Endothelial cell of umbilical vein (primary cell): ENCODE results near the gene CEP164. TPM values are rescaled to one million over a fixed set of nuclear protein-coding genes. Genes with fewer than 3 reads are reported as not detected.

Experiments
- BruUV-seq: library from RNA; stranded (reverse); fragments of 400-500 nt; replicated peaks from 2 replicates; lab custom pipeline; 2021; lab: Mats Ljungman, UMichigan
- CTCF ChIA-PET: fragments of 300-600, 350-600 bp; sonication (Branson Sonifier 250); formaldehyde crosslinking; loops from one replicate; lab custom pipeline; 2021; ENCODE audit warnings: antibody characterized with exemption, inconsistent platforms; lab: Charles Lee
- POLR2A ChIA-PET: fragments of 300-600, 350-600 bp; sonication (Branson Sonifier 250); formaldehyde crosslinking; loops from one replicate; lab custom pipeline; 2021; ENCODE audit warnings: antibody characterized with exemption, inconsistent platforms; lab: Charles Lee
- DNase-seq: peaks from one replicate; pipeline ENCODE4 v3.0.0-alpha.2; 2011; ENCODE audit warnings: low read depth, low spot score
- FAIRE-seq: peaks from 2 replicates; lab custom pipeline; 2011; peaks lifted over from hg19 to GRCh38; lab: Jason Lieb, UNC
- H2AFZ ChIP-seq: 2 replicates; pipeline ENCODE4 v1.6.0; 2012; ENCODE audit warnings: low read depth, low read length, control low read depth, inconsistent platforms
- H3K27ac ChIP-seq: 2 replicates; pipeline ENCODE4 v1.5.1; 2011; ENCODE audit warnings: low read depth, mild to moderate bottlenecking, control low read depth, low read length, moderate library complexity; ENCODE audit not compliant: insufficient read depth
- H3K27me3 ChIP-seq, 2 experiments: 2 replicates each; pipeline versions ENCODE4 v1.6.0 to v1.6.1; 2011; ENCODE audit warnings: low read length in 2 of 2, mixed read lengths in 1 of 2; ENCODE audit not compliant: control insufficient read depth in 2 of 2, insufficient read depth in 2 of 2
- H3K36me3 ChIP-seq, 2 experiments: 2 replicates in 1 of 2; 3 replicates in 1 of 2; pipeline ENCODE4 v1.5.1; 2011; ENCODE audit warnings: low read length in 2 of 2, mild to moderate bottlenecking in 1 of 2, moderate library complexity in 1 of 2; ENCODE audit not compliant: control insufficient read depth in 2 of 2, insufficient read depth in 2 of 2; ENCODE audit errors: extremely low read depth in 1 of 2
- H3K4me1 ChIP-seq: 3 replicates; pipeline ENCODE4 v1.5.1; 2011; ENCODE audit warnings: mild to moderate bottlenecking, low read length; ENCODE audit not compliant: control insufficient read depth, insufficient read depth; ENCODE audit errors: extremely low read depth
- H3K4me2 ChIP-seq: 2 replicates; pipeline ENCODE4 v1.6.1; 2011; ENCODE audit warnings: low read length, control low read depth, mixed read lengths; ENCODE audit not compliant: insufficient read depth
- H3K4me3 ChIP-seq, 3 experiments: fragments of 200-600 bp in 1 of 3; sonication (generic), shearing (Covaris generic) in 1 of 3; replicated peaks in 1 of 3; 2 replicates each; pipeline ENCODE4 v1.5.1; 2011 to 2016; ENCODE audit warnings: control low read depth in 3 of 3, low read length in 3 of 3, mild to moderate bottlenecking in 2 of 3, inconsistent platforms in 1 of 3, low read depth in 1 of 3, moderate library complexity in 1 of 3; ENCODE audit not compliant: insufficient read depth in 1 of 3
- H3K79me2 ChIP-seq: 2 replicates; pipeline ENCODE4 v1.6.0; 2012; ENCODE audit warnings: low read length, inconsistent platforms; ENCODE audit not compliant: control insufficient read depth, insufficient read depth
- H3K9ac ChIP-seq: replicated peaks from 2 replicates; pipeline ENCODE3; 2011; ENCODE audit warnings: low read length, control low read depth; ENCODE audit not compliant: insufficient read depth; ENCODE audit errors: extremely low read depth
- H3K9me1 ChIP-seq: replicated peaks from 3 replicates; pipeline ENCODE4 v1.6.0; 2011; ENCODE audit warnings: mild to moderate bottlenecking, low read length; ENCODE audit not compliant: control insufficient read depth, insufficient read depth; ENCODE audit errors: extremely low read depth
- H3K9me3 ChIP-seq: replicated peaks from 2 replicates; pipeline ENCODE4 v1.5.1; 2012; ENCODE audit warnings: low read length, inconsistent platforms; ENCODE audit not compliant: control insufficient read depth, insufficient read depth
- H4K20me1 ChIP-seq: replicated peaks from 2 replicates; pipeline ENCODE3; 2011; ENCODE audit warnings: mild to moderate bottlenecking, low read length; ENCODE audit not compliant: control insufficient read depth, insufficient read depth; ENCODE audit errors: extremely low read depth
- CTCF ChIP-seq, 2 donors: IDR thresholded peaks; 1 replicate in 1 of 2; 2 replicates in 1 of 2; pipeline ENCODE4 v1.5.1; 2011; ENCODE audit warnings: low read length in 2 of 2, mild to moderate bottlenecking in 2 of 2, moderate library complexity in 2 of 2, control low read depth in 1 of 2, inconsistent platforms in 1 of 2, low read depth in 1 of 2; ENCODE audit not compliant: insufficient read depth in 1 of 2; ENCODE audit errors: extremely low read depth in 1 of 2
- EZH2 ChIP-seq: IDR thresholded peaks from 2 replicates; pipeline ENCODE4 v1.6.1; 2012; ENCODE audit warnings: borderline replicate concordance, low read depth, mild to moderate bottlenecking, moderate library complexity, low read length, inconsistent platforms; ENCODE audit not compliant: severe bottlenecking
- FOS ChIP-seq: IDR thresholded peaks from 2 replicates; pipeline ENCODE4 v1.6.1; 2011; ENCODE audit warnings: mild to moderate bottlenecking, low read length, moderate library complexity, borderline replicate concordance; ENCODE audit not compliant: insufficient read depth
- GATA2 ChIP-seq: IDR thresholded peaks from 2 replicates; pipeline ENCODE4 v1.7.0; 2011; ENCODE audit warnings: low read depth, mild to moderate bottlenecking, moderate library complexity, mixed read lengths, low read length; ENCODE audit not compliant: insufficient read length, insufficient read depth
- JUN ChIP-seq: IDR thresholded peaks from 2 replicates; pipeline ENCODE4 v1.6.1; 2011; ENCODE audit warnings: borderline replicate concordance, low read depth; ENCODE audit not compliant: insufficient read length, insufficient read depth
- MAX ChIP-seq: IDR thresholded peaks from 2 replicates; pipeline ENCODE4 v1.6.1; 2011; ENCODE audit not compliant: insufficient read depth, insufficient read length
- MYC ChIP-seq: IDR thresholded peaks from one replicate; pipeline ENCODE4 v1.6.1; 2011; ENCODE audit warnings: mild to moderate bottlenecking, low read depth, low read length
- POLR2A ChIP-seq: IDR thresholded peaks from 2 replicates; pipeline ENCODE4 v1.6.1; 2012; ENCODE audit warnings: low read depth, mild to moderate bottlenecking, control low read depth, low read length
- POLR2AphosphoS5 ChIP-seq: IDR thresholded peaks from 2 replicates; pipeline ENCODE4 v1.6.1; 2012; ENCODE audit warnings: low read depth, mild to moderate bottlenecking, control low read depth, low read length, moderate library complexity; ENCODE audit not compliant: insufficient read depth
- dilution Hi-C: fragments of 300-500 bp; cut with MboI; formaldehyde crosslinking; loops from one replicate; pipeline ENCODE4 v1.15.0; 2019; ENCODE audit warnings: low sequenced_read_pairs; ENCODE audit not compliant: extremely low pct_ligation_motif_present
- intact Hi-C: fragments of 100-400 bp; cut with micrococcal nuclease; formaldehyde crosslinking; loops from one replicate; pipeline ENCODE4 v1.10.0; 2022
- polyA plus RNA-seq, 4 experiments: library from polyadenylated mRNA; depleted of rRNA in 3 of 4; stranded (reverse) in 3 of 4; unstranded in 1 of 4; fragments of >200 nt; gene quantifications; 2 replicates each; pipeline versions ENCODE4 v1.2.1 to v1.2.3, GENCODE V29; 2011 to 2012; ENCODE audit warnings: missing spikeins in 1 of 4
- total RNA-seq: library from RNA; stranded (reverse); gene quantifications from 2 replicates; pipeline ENCODE4 v1.2.3, GENCODE V29; 2021

CEP164 gene
- total and polyA plus RNA-seq, 2 donors (not counting 3 experiments of a cell fraction or from before 2014, with no cell fraction given), result 22.7 to 48.4 TPM

GRCh38 chr11:117335399-117335798 lies 7.7 kb downstream of the CEP164 start:
- POLR2A ChIA-PET, result no interaction called here
- no peaks in the 10 kb centered on the region for H3K79me2 ChIP-seq
- dilution Hi-C loops (no loop called here), intact Hi-C loops (no loop called here)
- no peaks in the 10 kb centered on the region for H3K9me3 ChIP-seq
- H3K9ac ChIP-seq, result no peak overlapping the region
- no peak for TF ChIP-seq POLR2AphosphoS5
- no peak for TF ChIP-seq CTCF (IDR thresholded peaks at IDR 0.05; ENCODE audit: extremely low read depth in 1 of 2, insufficient read depth in 1 of 2, low read depth in 1 of 2, low read length in 2 of 2)
- TF ChIP-seq JUN, result no peak
- no peak for TF ChIP-seq MYC
- no peak for TF ChIP-seq FOS
- TF ChIP-seq MAX, result no peak
- TF ChIP-seq GATA2, result no peak
- TF ChIP-seq EZH2, result no peak
- TF ChIP-seq POLR2A, result no peak
- H3K9me1 ChIP-seq, result no peaks in the 10 kb centered on the region
- no peak overlapping the region for H2AFZ ChIP-seq
- BruUV-seq, result no TSS peak
- no peak overlapping the region for H3K4me2 ChIP-seq
- H3K27me3 ChIP-seq, result no peaks in the 10 kb centered on the region
- no peak for DNase-seq
- H3K4me1 ChIP-seq, result peaks cover 5% of the 10 kb centered on the region
- no peak for FAIRE-seq
- H3K36me3 ChIP-seq, result peaks cover 3 to 7% of the 10 kb centered on the region in 2 experiments
- H3K4me3 ChIP-seq, result no peak overlapping the region
- CTCF ChIA-PET, result interaction anchor here (1.2 kb wide), 1 partner anchor 109 kb away, joined by 4 read pairs; no protein-coding TSS in a partner anchor
- H4K20me1 ChIP-seq, result no peaks in the 10 kb centered on the region
- H3K27ac ChIP-seq, result no peak overlapping the region
